HG03066 (cell line): ENCODE data around the gene AK8.

Source experiments
- ATAC-seq: cut with Tn5 transposase; IDR thresholded peaks from one replicate; pipeline ENCODE4 v1.9.1; 2021; ENCODE audit warnings: low read depth; ENCODE audit not compliant: unreplicated experiment

Gene AK8

DNA sequence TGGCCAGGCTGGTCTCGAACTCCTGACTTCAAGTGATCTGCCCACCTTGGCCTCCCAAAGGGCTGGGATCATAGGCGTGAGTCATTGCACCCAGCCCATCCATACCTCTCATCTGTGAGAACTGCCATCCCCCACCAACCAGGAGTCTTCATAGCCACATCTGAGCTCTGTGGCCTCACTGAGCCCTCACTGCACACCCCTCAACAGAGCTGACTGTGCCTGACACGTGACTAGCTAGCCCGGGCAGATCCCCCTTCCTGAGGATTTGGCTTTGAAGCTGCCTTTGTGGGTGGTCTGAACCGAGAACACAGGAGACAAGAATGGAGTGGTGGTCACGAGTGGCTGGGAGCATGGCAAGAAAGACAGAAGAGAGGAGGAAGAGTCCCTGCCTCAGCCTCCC lies 15.6 kb downstream of the AK8 start:
- ATAC-seq, result no peak

DNA sequence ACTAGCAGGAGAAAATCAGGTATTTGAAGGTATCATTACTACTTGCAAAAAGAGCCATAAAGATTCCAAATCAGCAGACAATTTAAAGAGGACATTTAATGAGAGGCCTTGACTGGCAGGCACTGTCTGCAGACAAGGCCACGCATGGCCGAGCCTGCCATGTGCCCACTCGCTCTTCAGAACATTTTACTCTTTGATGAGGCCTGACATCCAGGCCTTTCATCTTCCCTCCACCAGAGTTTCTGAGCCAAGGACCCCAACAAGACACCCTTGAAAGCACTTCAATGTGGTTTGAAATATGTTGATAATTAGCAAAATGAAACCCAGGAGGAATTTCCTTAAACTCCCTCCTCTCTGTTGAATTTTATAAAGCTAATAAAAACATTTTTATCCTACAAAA lies 16.4 kb downstream of the AK8 start:
- no peak for ATAC-seq

DNA sequence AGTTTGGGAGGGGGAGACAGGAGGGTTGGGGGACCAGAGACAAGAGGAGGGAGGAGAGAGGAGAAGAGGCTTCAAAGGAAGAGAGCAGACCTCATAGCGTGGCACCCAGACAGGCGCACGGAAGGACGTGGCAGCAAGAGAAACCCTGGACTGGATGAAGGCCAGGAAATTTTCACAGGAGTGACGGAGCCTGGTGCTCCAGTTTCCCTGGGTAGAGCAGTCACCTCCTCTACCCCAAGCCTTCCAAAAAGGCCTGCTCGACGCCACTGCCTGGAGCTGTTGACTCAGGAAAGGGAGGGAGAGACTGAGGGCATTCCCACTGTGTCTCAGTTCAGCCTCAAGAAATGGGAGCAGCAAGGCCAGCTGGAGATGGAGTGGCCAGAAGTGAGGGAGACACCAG lies 19.3 kb downstream of the AK8 start:
- ATAC-seq, result no peak

DNA sequence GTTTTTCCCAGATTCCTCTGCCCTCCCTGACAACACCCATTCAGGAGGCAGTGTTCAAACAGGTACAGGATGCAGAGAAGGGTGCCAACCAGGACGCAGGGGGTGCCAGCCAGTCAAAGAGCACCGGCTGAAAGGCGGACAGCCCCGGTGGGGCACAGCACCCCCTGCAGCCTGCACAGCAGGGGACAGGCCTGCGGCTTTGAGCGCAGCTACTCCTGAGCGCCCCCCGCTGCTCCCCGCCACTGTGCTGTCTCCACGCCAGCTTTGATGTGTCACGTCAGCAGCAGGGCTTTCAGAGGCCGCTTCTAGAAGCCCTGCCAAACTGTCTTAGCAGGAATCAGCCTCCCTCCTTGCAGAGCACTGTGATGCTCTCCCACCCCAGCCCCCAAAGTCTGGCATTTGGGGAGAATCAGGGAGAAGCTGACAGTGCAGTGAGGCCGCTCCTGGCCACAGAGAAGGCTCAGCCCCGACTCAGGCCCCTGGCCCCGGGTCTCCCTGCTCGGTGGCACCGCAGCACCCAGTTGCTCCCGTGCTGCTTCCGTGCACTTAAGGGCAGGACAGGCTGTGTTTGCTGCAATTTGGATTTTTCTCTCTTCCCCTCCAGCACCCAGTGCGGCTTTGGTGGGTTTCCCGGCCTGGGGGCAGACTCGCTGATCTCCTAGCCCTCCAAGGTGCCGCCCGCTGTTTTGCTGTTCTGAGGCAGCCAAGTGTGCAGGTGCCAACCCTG lies 20.3 kb downstream of the AK8 start:
- ATAC-seq, result no peak

DNA sequence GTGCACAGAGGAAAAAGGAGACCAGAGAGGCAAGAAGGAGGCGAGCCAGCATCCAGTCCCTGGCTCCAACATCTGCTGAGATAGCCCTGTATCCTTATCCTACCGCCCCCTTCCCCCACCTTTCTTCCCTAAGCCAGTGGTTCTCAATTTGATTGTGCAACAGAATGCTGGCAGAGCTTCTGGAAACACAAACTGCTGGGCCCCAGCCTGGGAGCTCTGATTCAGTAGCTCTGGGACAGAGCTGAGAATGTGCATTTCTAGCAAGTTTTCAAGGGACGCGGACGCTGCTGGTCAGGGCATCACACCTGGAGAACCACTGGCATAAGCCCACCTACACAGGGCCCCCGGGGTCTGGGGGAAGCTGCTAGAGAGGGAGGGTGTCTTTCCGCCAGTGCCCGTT lies 21.1 kb downstream of the AK8 start:
- no peak for ATAC-seq

DNA sequence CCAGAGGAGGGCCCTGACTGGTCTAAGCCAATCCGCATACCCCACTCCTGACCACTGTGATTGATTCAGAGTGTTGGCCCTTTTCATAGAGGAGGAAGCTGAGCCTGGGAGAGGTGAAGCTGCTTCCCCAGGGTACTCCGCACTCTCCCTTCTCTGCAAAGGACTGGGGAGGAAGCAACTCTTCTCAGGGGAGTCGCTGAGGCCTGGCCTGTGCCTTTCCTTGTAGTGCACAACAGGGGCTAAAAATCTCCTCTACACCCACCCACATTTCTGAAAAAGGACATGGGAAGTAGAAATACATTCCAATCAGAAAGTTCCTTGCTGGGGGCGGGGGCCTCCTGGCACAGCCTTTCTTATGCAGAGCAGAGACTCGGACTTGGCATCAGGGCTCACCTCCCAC lies 22.2 kb downstream of the AK8 start:
- no peak for ATAC-seq

DNA sequence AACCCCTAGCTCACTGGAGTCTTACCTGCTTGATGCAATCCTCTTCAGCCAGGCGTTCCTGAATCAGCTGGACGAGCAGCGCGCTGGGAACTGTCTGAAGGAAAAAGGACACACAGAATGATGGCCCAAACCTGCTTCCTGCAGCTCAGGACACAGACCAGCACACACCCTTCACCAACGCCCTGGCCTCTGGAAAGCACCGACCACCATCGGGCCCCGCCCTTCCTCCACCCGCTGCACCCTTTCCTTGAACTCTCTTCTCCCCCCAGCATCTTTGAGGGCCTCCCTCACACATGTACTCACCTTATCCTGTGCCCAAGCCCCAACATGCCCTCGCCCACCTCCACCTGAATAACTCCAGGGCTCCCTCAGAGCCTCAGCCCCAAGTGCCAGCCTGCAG lies 23.3 kb downstream of the AK8 start:
- ATAC-seq, result no peak

DNA sequence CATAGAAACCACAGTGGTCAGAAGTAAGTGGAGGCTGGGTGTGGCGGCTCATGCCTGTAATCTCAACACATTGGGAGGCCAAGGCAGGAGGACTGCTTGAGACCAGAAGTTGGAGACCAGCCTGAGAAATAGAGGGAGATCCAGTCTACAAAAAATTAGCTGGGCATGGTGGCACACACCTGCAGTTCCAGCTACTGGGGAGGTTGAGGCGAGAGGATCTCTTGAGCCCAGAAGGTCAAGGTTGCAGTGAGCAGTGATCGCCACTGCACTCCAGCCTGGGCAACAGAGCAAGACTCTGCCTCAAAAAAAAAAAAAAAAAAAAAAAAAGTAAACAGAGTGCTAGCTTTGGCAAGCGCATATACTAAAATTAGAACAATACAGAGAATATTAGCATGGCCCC lies 24.6 kb downstream of the AK8 start:
- no peak for ATAC-seq

DNA sequence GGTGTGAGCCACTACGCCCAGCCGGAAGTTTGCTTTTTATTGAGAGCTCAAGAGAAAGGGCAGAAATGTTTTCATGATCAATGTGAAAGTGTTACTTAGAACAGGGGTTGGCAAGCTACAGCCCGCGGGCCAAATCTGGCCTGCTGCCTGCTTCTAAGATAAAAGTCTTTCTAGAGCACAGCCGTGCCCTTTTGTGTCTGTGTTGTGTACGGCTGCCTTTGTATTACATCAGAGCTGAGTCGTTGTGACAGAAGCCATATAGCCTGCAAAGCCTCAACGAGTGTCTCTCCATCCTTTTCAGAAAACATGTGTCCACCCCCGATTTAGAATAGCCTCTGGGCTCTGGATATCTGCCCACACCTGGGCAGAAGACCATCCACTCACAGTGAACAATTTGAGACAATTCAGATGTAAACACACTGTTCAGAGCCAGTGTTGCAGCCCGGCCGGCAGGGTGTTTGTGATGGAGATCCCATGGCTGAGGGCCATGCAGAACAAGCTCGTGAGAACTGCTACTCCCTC lies 28.8 kb downstream of the AK8 start:
- ATAC-seq, result no peak

DNA sequence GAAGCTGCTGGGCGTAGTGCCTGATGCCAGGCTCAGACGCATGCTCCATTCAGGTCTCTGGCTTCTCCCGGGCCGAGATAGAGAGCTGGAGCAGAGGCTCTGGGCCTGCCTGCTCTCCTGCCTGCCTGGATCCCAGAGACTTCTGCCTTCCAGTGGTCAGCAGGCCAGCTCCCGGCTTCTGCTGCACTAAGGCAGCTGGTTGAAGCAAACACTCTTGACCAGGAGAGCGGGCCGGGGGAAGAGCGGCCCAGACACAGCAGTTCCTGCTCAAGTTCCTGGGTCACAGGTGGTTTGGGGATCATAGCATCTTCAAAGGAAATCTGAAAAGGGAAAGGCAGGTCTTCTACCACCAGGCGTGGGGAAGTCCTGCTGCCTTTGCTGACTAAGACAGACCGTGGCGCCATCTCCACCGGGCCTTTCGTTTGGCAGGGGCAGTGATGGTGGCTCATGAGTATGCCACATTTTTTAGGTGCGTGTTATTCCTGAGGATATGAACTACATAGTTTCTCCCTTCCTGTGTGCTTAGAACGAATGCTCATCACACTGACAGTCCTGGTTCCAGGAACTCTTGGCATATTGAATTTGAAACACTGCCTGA lies 31.1 kb downstream of the AK8 start:
- ATAC-seq, result no peak

DNA sequence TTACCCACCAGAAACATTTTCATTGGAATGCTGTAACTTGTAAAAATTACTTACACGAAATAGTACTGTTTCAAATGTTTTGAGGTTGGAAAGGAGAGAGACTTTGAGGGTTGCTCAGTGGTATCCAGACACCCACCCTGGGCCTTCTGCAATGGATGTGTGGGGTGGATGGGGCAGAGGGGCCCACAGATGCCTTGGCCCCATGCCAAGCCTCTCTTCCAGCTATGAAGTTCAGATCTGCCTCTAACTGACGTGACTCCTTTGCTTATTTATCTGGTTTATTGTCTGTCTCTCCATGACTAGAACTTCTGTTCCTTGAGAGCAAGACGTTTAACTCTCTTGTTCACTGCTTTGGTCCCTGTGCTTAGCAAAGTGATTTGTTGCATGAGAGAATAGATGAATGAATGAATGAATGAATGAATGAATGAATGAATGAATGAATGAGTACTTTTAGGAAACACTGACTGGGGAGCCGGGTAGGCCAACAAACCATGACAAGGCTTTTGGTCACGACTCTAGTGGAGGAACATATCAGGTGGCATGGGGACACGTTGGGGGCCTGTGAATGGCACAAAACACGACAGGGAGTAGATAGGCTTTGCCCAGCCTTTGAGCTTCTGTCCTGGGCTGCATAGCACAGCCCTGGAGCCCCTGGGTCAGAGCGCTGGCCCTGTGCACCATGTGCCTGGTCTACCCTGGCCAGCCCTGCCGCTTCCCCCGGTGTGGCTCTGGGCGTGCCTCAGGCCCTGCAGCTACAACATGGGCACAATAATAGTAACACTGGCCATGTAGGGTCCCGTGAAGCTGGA lies 31.8 kb downstream of the AK8 start:
- no peak for ATAC-seq

DNA sequence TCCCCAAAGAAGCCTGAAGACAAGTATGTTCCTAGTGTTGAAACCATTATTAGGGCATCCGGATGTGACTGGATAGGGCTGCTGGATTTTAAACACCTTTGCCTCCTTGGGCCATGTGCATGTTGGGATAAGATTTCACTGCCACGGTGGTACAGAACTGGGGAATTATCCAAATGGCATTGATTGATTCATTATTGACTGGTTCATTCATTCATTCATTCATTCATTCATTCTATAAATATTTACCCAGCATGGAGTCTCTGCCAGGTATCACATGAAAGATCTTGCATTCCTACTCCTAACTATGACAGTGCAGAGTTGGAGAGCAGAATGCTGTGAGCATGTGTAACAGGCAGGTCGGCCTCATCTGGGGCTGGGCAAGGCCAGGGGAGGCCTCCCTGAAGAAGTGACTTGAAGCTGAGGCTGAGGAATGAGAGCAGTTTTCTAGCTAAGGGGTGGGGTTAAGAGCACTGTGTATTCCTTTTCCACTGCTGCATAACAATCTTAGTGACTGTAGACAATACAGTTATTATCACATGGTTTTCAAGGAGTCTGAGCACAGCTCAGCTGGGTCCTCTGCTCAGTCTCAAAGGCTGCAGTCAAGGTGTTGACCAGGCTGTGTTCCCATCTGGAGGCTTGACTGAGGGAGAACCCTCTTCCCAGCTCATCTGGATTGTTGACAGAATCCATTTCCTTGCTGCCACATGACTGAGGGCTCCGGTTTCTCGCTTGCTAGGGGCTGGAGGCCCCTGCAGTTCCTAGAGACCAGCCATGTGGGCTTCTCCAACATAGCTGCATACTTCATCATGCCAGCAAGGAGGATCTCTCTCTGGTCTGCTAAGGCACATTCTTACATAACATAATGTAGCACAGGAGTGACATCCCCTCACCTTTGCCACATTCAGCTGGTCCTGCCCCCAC lies 35.7 kb downstream of the AK8 start:
- no peak for ATAC-seq

DNA sequence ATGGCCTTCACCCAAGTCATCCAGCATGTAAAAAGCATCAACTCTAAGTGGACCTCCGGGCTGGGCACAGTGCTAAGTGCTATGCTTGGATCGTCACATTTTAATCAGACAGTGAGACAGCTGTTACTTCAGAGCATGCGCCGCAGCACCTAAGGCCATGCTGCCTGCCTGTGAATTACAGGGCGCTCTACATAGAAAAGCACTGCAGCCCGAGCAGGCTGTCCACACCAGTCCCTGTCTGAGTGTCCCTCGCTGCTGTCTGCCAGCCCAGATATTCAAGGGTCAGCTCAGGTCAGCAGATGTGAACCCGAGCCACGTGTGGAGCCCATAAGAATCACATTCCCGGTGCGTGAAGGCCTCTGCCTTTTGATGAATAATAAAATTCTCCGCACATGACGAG lies 37.1 kb downstream of the AK8 start:
- ATAC-seq, result no peak

DNA sequence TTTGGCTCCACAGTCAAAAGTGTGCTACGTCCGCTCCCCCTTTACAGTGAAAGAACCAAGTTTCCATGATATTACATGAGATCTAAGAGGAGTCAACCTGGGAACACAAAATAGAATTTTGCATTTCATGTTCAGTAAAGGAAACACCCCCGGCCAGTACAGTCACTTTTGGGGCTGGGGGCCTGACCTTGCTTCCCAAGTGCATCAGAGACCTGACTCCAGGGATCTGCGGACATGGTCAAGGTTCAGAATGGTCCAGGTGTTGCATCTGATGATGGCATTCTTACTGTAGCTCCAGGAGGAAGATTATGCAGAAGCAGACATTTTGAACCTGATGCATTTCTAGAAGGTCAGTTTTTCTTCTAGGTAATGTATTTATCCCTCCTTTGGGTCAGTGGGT lies 39.8 kb downstream of the AK8 start:
- ATAC-seq, result no peak

DNA sequence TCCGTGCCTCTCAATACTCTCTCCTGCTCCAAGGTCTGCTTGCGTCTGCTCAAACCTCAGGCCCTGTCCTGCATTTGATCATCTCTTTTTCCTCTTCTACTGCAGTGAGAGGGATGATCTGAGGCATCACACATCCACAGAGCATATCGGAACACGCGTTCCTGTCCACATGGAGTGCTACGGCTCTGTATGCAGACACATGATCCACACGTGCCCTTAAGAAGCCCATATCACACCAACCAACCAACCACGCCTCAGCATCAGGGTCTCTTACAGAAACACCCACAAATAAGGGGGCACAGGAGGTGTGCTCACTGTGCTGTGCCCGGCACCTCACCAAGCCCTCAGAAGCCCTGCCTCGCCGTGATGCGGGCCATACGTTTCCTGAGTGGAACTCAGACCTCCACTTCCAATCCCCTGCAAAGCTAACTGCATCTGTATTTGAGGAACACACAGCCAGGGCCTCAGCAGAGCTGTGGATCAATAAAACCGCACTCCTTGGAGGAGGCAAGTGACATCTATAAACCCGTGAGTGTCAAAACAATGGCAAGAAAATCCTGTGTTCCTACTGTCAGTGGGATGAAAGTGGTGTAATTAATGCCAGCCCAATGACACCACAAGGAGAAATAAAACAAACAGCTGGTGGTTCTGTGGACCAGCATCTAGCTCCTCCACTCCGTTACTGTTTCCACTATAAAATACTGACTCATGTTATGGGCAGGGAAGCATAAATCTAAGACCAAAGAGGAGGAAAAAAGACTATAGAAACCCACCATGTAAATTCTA lies 40.4 kb downstream of the AK8 start:
- no peak for ATAC-seq

DNA sequence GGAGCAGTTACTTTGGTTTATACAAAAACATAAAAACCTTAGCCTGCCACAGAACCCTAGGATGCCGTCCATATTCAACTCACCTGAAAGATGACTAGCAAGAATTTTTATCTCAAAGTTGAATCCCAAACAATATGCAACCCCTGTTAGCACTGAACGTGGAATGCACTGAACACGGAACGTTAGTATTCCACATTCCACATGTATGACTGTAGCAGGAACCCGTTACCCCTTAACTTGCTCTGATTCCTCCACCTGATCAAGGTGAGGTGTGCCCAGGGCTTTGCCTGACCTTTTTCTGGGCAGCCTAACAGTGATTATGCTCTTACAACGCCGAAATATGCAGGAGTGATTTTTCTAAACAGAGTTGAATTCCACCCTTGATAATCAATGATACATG lies 43.7 kb downstream of the AK8 start:
- no peak for ATAC-seq

DNA sequence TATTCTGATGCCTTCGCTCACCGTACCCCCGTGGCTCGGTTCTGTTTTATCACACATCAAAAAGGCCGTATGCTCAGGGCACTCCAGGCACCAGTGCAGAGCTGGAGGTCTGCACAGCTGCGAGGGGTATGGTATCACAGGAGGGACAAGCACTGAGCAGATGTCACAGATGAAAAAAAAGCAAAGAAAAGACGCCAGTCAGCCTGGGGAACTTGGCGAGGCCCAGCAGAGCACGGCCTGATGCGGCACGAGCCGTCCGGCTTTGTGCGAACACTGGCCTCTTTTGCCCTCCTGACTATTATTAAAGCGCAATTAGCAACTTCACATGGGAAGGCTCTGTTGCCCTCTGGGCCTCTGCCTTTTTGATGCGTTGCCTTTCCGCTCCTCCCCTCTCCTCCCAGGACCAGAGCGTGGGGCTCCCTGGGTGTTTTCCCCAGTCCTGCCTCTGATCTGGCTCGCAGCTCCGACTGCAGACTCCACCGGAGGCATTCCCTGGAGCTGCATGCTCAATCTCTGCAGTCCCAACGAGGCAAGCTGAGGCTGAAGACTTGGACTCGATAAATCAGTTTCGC lies 44.4 kb downstream of the AK8 start:
- ATAC-seq, result no peak

DNA sequence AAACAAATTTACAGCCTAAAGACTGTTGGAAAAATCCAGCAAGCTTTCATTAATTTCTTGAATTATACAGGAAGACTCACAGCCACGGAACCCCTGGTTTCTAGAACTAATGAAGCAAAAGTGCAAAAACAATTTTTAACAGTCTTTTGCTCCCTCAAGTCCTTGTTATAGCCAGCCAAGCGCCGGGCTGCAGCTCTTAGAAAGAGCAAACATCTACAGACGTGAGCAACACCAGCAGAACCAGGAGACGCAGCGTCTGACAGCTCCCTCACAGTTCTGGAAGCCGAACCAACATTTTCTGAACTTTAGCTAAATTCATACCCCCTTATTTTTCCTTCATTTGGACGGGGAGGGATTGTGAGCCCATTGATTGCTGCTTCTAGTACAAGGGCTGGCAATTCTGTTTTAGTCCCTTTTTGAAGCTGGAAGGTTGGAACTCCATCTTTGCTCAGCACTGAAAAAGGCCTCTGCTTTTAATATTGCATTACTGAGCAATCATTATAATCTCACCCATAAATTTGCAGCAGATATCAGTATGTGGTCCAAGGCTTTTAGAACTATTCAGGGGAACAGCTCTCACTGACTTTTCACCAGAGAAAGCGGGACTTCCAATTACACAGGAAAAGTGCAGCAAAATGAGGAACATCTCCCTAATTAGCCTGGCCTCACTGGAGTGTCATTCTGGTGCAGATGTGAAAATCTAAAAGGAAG lies 45.8 kb downstream of the AK8 start:
- no peak for ATAC-seq

DNA sequence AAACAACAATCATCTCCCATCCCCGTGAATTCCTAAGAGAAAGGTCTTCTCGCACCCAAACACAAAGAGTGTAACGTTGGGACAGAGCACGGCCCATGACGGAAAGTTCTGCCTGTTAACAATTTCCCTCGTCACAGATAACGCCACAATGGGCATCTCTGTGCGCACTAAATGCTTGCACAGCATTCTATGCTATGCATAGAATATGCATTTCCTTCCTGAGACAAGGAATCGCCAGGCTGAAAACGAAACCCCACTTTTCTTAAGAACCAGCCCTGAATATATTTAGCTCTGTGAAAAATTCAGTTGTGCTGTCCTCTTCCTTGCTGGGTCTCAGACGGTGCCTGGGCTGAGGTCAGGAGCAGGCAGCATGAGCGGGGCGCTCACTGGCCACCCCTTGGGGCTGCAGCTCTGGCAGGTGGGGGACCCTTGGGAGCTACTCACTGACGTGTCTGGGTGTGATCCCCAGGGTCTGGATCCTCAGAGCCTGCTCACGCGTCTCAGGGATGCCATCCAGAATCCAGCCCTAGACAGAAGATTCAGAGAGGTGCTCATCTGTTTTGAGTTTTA lies 49.8 kb downstream of the AK8 start:
- no peak for ATAC-seq
